Measurements from ENCODE around the gene C1orf74. TPM values are rescaled to one million over a fixed set of nuclear protein-coding genes. Genes with fewer than 3 reads are reported as not detected.

C1orf74 gene
- total and polyA plus RNA-seq, 10 donors = 0.96 to 2.7 (median 1.7) TPM

DNA sequence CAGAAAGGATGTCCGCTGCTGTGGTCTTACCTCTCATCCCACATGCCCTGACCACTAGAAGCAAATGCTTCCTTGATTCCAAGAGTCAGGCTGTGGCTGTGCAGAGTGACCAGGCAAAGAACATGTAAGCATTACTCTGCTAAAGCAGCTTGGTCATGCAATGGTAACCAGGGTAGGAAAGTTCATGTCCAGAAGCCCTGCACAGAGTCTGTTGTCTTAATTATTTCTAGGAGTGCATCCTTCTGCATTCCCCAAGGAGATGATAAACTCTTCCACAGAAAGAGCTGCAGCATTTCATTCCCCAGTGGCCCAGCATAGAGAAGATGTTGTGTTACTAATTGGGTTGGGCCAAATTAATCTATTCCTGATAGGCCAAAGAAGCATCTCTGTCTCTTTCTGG, 33.3 kb upstream of the C1orf74 start:
- H3K27me3 ChIP-seq (replicated peaks in 1 of 7) = peaks cover 0 to 42% (median 5%) of the 10 kb centered on the region in 7 donors
- H3K27ac ChIP-seq = no peak overlapping the region
- no peak for TF ChIP-seq POLR2AphosphoS5 (IDR thresholded peaks at IDR 0.05)
- TF ChIP-seq, protein P1, sequence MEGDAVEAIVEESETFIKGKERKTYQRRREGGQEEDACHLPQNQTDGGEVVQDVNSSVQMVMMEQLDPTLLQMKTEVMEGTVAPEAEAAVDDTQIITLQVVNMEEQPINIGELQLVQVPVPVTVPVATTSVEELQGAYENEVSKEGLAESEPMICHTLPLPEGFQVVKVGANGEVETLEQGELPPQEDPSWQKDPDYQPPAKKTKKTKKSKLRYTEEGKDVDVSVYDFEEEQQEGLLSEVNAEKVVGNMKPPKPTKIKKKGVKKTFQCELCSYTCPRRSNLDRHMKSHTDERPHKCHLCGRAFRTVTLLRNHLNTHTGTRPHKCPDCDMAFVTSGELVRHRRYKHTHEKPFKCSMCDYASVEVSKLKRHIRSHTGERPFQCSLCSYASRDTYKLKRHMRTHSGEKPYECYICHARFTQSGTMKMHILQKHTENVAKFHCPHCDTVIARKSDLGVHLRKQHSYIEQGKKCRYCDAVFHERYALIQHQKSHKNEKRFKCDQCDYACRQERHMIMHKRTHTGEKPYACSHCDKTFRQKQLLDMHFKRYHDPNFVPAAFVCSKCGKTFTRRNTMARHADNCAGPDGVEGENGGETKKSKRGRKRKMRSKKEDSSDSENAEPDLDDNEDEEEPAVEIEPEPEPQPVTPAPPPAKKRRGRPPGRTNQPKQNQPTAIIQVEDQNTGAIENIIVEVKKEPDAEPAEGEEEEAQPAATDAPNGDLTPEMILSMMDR (IDR thresholded peaks at IDR 0.05 in 8 of 11, conservative IDR thresholded peaks at IDR 0.05 in 3 of 11) = no peak
- no peak for TF ChIP-seq POLR2A (IDR thresholded peaks at IDR 0.05)
- WGBS, 5 donors = 58 to 100% (median 92%) methylated on average over 1 of the region's 1 CpG
- intact Hi-C loops (cut with DNase I; ENCODE audit: low total_unique reads) = no loop called here
- H3K36me3 ChIP-seq = no peaks in the 10 kb centered on the region
- H3K4me1 ChIP-seq = peaks cover 0 to 2% (median under 1%) of the 10 kb centered on the region in 6 donors
- no peak overlapping the region for H3K4me3 ChIP-seq
- DNase-seq = no peak
- H3K9me3 ChIP-seq = no peaks in the 10 kb centered on the region

DNA sequence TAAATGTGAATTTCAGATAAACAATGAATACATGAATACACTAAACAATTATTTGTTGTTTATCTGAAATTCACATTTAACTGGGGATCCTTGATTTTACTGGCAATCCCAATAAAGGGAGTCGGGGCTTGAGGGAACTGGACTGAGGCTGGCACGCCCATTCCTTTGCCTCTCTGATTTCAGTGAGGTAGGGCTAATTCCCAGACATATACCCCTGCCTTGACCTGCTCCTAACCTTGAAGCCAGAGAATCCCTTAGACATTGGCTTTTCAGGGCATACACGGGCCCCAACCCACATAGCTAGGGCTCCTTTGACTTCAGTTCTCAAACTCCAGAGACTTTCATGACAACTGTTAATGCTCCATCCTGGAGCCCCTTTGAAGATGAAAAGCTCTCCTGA, 32.6 kb upstream of the C1orf74 start:
- Histone ChIP-seq H3K27ac (no peak overlapping the region), H3K9me3 (no peaks in the 10 kb centered on the region), H3K4me3 (no peak overlapping the region), H3K36me3 (no peaks in the 10 kb centered on the region), H3K4me1 (no peaks in the 10 kb centered on the region), H3K27me3 (replicated peaks in 1 of 7) (peaks cover 0 to 34% (median 5%) of the 10 kb centered on the region in 7 donors)
- intact Hi-C loops (cut with DNase I; ENCODE audit: low total_unique reads) = no loop called here
- TF ChIP-seq, protein P1 (IDR thresholded peaks at IDR 0.05 in 8 of 11, conservative IDR thresholded peaks at IDR 0.05 in 3 of 11) = no peak
- TF ChIP-seq POLR2AphosphoS5 (IDR thresholded peaks at IDR 0.05) = no peak
- TF ChIP-seq POLR2A (IDR thresholded peaks at IDR 0.05) = no peak
- whole genome bisulfite sequencing, 5 donors = 60 to 81% (median 73%) methylated on average over 3 of the region's 3 CpGs
- no peak for DNase-seq

DNA sequence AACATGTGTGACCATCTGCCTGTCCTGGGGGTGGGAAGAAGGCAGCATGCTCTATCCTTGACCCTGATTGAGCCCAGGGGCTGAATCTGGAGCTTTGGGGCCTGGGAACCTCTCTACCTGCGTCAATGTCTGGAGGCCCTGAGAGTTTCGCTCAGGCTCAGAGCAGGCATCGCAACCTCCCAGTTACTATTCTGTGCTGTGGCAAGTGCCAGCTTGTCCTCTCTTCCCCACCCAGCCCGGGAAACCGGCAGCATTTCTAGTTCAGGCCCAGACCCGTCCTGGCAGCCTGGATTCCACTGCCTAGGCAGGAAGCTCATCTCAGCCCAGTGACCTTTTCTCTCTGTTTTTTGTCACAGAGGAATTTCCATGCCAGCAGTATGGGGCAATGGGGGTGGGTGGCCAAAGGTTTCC, 31.6 kb upstream of the C1orf74 start:
- 62 to 81% (median 76%) methylated on average over 5 to 6 of the region's 6 CpGs for WGBS, 5 donors
- Histone ChIP-seq H3K27me3 (replicated peaks in 1 of 7) (peaks cover 0 to 25% (median 5%) of the 10 kb centered on the region in 7 donors), H3K4me1 (no peaks in the 10 kb centered on the region), H3K27ac (peak overlapping the region in 2 of 8 donors; percentile 22 to 45), H3K9me3 (no peaks in the 10 kb centered on the region), H3K36me3 (no peaks in the 10 kb centered on the region), H3K4me3 (no peak overlapping the region)
- DNase-seq = no peak
- intact Hi-C loops (cut with DNase I; ENCODE audit: low total_unique reads) = no loop called here
- TF ChIP-seq POLR2AphosphoS5 (IDR thresholded peaks at IDR 0.05) (no peak), POLR2A (IDR thresholded peaks at IDR 0.05) (no peak)
- TF ChIP-seq, protein P1 (IDR thresholded peaks at IDR 0.05 in 8 of 11, conservative IDR thresholded peaks at IDR 0.05 in 3 of 11) = no peak

DNA sequence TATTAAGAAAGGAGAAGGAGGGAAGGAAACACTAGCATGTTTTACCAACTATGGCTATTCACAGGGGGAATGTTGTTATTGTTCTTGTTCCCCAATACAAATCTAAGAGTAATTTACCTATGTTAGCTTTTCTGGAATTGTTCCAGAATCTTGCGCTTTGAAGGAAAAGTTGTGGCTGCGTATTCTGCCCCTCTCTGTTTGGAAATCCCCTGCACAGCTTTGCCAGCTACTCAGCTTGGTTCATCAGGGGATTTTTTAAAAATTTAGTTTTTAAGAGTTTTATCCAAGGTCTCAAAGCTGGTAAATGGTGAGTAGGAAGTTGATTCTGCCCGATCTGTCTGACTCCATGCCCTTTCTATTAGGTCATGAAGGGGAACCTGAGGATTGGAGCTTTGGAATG, 31.1 kb upstream of the C1orf74 start:
- no peaks in the 10 kb centered on the region for H3K36me3 ChIP-seq
- intact Hi-C loops (cut with DNase I; ENCODE audit: low total_unique reads) = no loop called here
- 50 to 69% (median 58%) methylated on average over 3 of the region's 3 CpGs for WGBS, 5 donors
- no peaks in the 10 kb centered on the region for H3K4me1 ChIP-seq
- DNase-seq = no peak
- H3K27me3 ChIP-seq (replicated peaks in 1 of 7) = peaks cover 0 to 21% (median 5%) of the 10 kb centered on the region in 7 donors
- H3K27ac ChIP-seq = peak overlapping the region in 2 of 8 donors; percentile 22 to 45
- no peak overlapping the region for H3K4me3 ChIP-seq
- H3K9me3 ChIP-seq = no peaks in the 10 kb centered on the region
- no peak for TF ChIP-seq POLR2A (IDR thresholded peaks at IDR 0.05)
- TF ChIP-seq, protein P1 (IDR thresholded peaks at IDR 0.05 in 8 of 11, conservative IDR thresholded peaks at IDR 0.05 in 3 of 11) = no peak
- TF ChIP-seq POLR2AphosphoS5 (IDR thresholded peaks at IDR 0.05) = no peak
